Measurements from ENCODE around the gene SUSD3.

The SUSD3 gene

DNA sequence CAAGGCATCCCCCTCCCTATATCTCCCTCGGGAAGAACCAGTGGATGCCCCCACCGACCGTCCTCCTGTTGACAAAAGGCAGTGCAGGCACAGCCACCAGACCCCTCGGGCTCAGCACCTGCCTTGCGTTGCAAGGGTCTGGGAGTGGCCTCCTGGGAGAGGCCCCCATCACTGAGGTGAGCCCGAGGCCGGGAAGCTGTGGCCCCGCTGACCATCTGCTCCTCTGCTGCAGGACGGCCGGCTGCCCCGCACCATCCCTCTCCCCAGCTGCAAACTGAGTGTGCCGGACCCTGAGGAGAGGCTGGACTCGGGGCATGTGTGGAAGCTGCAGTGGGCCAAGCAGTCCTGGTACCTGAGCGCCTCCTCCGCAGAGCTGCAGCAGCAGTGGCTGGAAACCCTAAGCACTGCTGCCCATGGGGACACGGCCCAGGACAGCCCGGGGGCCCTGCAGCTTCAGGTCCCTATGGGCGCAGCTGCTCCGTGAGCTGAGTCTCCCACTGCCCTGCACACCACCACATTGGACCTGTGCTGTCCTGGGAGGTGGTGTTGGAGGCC is 23.3 kb upstream of the SUSD3 start:
- H3K4me3 ChIP-seq (ENCODE audit: low read depth, low read length): no peak overlapping the region
- ChIA-PET POLR2A (no interaction called here), CTCF (no interaction called here)
- DNase-seq (ENCODE audit: low read depth, low spot score): no peak
- TF ChIP-seq, protein P1, sequence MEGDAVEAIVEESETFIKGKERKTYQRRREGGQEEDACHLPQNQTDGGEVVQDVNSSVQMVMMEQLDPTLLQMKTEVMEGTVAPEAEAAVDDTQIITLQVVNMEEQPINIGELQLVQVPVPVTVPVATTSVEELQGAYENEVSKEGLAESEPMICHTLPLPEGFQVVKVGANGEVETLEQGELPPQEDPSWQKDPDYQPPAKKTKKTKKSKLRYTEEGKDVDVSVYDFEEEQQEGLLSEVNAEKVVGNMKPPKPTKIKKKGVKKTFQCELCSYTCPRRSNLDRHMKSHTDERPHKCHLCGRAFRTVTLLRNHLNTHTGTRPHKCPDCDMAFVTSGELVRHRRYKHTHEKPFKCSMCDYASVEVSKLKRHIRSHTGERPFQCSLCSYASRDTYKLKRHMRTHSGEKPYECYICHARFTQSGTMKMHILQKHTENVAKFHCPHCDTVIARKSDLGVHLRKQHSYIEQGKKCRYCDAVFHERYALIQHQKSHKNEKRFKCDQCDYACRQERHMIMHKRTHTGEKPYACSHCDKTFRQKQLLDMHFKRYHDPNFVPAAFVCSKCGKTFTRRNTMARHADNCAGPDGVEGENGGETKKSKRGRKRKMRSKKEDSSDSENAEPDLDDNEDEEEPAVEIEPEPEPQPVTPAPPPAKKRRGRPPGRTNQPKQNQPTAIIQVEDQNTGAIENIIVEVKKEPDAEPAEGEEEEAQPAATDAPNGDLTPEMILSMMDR (IDR thresholded peaks at IDR 0.05; ENCODE audit: insufficient read depth, low read length, missing control alignments): no peak

DNA sequence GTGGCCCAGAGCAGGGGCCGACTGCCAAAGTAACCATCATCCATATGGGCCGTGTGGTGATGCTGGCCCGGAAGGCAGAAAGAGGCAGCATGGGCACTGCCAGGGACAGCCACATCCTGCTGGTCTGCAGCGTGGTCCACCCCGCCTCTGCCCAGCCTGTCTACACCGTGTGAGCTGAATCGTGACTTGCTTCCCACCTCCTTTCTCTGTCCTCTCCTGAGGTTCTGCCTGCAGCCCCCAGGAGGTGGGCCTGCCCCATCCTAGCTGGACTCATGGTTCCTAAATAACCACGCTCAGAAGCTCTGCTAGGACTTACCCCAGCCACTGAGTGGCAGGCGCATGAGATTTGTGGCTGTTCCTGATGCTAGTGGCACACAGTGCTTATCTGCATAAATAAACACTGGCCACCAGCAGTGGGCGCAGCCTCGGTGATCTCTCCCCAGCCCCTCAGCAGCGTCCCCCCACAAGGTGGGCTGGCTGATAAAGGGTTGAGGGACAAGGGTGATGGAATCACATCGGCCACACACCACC is 22.6 kb upstream of the SUSD3 start:
- TF ChIP-seq, protein P1 (IDR thresholded peaks at IDR 0.05; ENCODE audit: insufficient read depth, low read length, missing control alignments): no peak
- ChIA-PET POLR2A (no interaction called here), CTCF (no interaction called here)
- no peak for DNase-seq (ENCODE audit: low read depth, low spot score)
- no peak overlapping the region for H3K4me3 ChIP-seq (ENCODE audit: low read depth, low read length)

DNA sequence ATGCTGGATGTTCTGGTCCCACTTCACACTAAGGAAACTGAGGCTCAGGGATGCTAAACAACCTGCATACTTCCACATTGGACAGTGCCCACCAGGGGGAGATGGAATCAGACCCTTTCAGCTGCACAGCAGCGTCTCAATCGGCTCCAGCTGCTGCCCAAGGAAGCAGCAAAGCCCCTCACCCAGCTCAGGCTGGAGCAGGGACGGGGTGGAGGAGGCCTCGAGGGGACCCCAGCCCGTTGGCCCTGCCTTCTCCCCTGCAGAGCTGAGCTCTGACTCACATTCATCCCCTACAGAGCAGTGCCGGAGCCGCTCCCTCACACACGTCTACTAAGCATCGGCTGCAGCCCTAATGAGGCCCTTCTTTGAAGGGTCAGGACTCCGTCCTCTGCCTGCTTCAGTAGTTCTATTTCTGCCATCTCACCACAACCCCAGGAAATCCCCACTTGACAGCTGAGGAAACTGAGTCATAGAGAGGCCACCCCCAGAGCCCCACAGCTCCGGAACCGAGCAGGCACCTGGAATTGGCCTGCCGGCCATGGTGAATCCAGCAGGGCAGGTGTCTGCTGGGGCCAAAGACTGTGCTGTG is 21.5 kb upstream of the SUSD3 start:
- TF ChIP-seq, protein P1 (IDR thresholded peaks at IDR 0.05; ENCODE audit: insufficient read depth, low read length, missing control alignments): no peak
- no peak overlapping the region for H3K4me3 ChIP-seq (ENCODE audit: low read depth, low read length)
- CTCF ChIA-PET: interaction anchor here (0.9 kb wide), 1 partner anchor 72 kb away, joined by 3 read pairs; no protein-coding TSS in a partner anchor
- POLR2A ChIA-PET: no interaction called here
- DNase-seq (ENCODE audit: low read depth, low spot score): no peak

DNA sequence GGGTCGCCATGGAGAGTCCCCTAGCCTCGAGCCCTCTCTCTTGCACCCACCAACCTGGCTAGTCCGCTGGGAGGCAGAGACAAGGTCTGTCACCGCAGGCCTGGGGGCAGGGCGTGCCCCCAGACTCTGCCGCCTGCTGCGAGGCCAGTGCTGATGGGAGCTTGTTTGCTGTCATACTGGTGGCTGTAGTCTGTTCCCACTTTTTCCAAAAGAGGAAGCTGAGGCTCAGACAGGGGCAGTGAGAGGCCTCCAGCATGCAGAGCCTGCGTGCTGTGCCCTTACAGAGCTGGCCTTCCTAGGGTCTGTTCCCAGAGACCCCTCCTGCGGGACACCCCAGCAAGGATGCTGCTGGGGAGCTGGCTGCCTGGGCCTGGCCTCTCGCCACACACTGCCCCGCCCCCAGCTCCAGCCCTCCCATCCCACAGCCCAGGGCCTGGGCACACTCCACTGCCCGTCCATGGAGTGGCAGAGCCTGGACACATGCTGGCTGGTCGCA is 21.0 kb upstream of the SUSD3 start:
- CTCF ChIA-PET: interaction anchor here (0.9 kb wide), 1 partner anchor 71 kb away, joined by 3 read pairs; no protein-coding TSS in a partner anchor
- POLR2A ChIA-PET: no interaction called here

DNA sequence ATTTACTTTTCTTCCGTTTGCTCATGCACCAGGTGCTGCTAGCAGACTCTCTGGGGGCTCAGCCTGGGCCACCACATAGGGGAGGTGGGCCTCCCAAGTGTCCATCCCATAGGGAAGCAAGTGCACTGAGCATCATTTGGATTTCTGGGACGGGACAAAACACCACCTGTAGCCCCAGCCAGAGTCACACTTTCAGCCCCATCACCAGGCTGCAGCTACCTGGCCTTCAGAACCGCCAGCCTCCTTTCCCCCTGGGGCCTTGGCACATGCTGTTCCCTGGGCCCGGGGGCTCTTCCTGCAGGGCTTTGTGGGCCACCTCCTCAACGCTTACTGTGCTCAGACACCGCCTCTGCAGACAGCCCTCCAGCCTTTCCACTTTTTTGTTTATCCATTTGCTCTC is 19.6 kb upstream of the SUSD3 start:
- CTCF ChIA-PET: no interaction called here
- TF ChIP-seq, protein P1 (IDR thresholded peaks at IDR 0.05; ENCODE audit: insufficient read depth, low read length, missing control alignments): no peak

More for the DNA sequence above, 21.0 kb upstream of the SUSD3 start:
- TF ChIP-seq, protein P1 (IDR thresholded peaks at IDR 0.05; ENCODE audit: insufficient read depth, low read length, missing control alignments): no peak
- no peak for DNase-seq (ENCODE audit: low read depth, low spot score)
- H3K4me3 ChIP-seq (ENCODE audit: low read depth, low read length): no peak overlapping the region

DNA sequence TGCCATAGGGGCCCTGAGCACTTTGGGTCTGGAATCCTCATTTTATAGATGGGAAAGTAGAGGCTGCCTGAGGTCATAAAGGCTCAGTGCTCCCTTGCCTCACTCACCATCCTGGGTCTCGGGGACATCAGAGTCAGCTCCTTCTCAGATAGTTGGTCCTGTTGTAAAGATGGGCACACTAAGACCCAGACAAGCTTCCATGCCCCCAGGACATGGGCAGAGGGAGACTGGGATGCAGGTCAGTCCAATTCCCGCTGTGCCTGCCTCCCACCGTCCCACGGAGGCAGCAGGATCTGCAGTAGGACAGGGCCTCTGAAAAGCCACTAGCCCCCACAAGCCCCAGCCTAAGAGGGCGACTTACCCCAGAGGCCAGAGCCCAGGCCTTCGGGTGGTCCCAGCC is 19.0 kb upstream of the SUSD3 start:
- no peak for DNase-seq (ENCODE audit: low read depth, low spot score)
- TF ChIP-seq, protein P1 (IDR thresholded peaks at IDR 0.05; ENCODE audit: insufficient read depth, low read length, missing control alignments): no peak
- ChIA-PET CTCF (no interaction called here), POLR2A (no interaction called here)
- H3K4me3 ChIP-seq (ENCODE audit: low read depth, low read length): no peak overlapping the region

More for the DNA sequence above, 19.6 kb upstream of the SUSD3 start:
- H3K4me3 ChIP-seq (ENCODE audit: low read depth, low read length): no peak overlapping the region
- DNase-seq (ENCODE audit: low read depth, low spot score): no peak
- POLR2A ChIA-PET: no interaction called here

All from AG04449 (cell line).